Breast epithelium (tissue), 3 donors: Measurements from ENCODE around the gene RIMS1.

Experiments
- POLR2A ChIP-seq: fragments of 450-650 bp; IDR thresholded peaks from one replicate; pipeline ENCODE4 v1.6.1; 2016; ENCODE audit warnings: antibody characterized with exemption, mild to moderate bottlenecking, moderate library complexity
- POLR2AphosphoS5 ChIP-seq, 3 donors: sonication (generic); formaldehyde crosslinking; IDR thresholded peaks; one replicate each; pipeline ENCODE4 v1.6.1; 2017; ENCODE audit warnings: antibody characterized with exemption in 3 of 3
- TF ChIP-seq, protein P1 (sequence below), 3 donors: fragments of 450-650 bp; IDR thresholded peaks; one replicate each; pipeline ENCODE4 v1.5.1; 2016 to 2017; ENCODE audit warnings: antibody characterized with exemption in 3 of 3, mild to moderate bottlenecking in 3 of 3, moderate library complexity in 3 of 3

DNA sequence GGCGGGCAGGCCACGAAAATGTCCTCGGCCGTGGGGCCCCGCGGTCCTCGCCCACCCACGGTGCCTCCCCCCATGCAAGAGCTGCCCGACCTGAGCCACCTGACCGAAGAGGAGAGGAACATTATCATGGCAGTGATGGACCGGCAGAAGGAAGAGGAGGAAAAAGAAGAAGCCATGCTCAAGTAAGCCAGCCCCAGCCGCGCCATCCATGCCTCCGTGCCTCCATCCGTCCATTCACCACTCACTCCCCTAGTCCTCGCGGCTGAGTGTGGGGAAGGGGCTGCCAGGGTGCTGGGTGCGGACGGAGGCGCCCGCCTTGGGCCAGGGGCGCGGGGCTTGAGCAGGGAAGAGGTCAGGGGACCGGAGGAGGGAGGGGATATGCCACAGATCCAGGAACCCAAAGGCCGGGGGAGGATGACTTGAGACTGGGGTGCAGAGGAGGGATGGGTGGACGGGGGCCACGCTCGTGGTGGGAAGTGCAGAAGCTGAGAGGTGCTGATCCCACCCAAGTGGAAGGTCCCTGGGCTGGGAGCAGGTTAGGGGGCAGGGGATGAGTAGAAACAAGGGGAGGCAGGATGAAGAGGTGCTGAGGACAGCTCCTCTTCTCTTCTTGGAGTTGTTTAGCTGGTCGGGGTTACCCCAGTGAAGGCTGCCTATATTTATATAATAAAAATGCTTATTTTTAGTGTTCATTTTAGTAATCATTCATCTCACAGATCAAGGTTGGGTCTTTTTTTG lies 825 bp downstream of the RIMS1 start:
- no peak for TF ChIP-seq POLR2A
- TF ChIP-seq, protein P1, sequence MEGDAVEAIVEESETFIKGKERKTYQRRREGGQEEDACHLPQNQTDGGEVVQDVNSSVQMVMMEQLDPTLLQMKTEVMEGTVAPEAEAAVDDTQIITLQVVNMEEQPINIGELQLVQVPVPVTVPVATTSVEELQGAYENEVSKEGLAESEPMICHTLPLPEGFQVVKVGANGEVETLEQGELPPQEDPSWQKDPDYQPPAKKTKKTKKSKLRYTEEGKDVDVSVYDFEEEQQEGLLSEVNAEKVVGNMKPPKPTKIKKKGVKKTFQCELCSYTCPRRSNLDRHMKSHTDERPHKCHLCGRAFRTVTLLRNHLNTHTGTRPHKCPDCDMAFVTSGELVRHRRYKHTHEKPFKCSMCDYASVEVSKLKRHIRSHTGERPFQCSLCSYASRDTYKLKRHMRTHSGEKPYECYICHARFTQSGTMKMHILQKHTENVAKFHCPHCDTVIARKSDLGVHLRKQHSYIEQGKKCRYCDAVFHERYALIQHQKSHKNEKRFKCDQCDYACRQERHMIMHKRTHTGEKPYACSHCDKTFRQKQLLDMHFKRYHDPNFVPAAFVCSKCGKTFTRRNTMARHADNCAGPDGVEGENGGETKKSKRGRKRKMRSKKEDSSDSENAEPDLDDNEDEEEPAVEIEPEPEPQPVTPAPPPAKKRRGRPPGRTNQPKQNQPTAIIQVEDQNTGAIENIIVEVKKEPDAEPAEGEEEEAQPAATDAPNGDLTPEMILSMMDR (IDR thresholded peaks at IDR 0.05) = no peak
- TF ChIP-seq POLR2AphosphoS5 (IDR thresholded peaks at IDR 0.05) = no peak
